GM12874 (cell line): ENCODE results near the gene ITGB6.

Experiments
- TF ChIP-seq, protein P1 (sequence below): IDR thresholded peaks from 2 replicates; pipeline ENCODE4 v1.5.1; 2011; ENCODE audit warnings: low read depth, mild to moderate bottlenecking, control low read depth, low read length, moderate library complexity; ENCODE audit not compliant: insufficient read depth

ITGB6 gene

DNA sequence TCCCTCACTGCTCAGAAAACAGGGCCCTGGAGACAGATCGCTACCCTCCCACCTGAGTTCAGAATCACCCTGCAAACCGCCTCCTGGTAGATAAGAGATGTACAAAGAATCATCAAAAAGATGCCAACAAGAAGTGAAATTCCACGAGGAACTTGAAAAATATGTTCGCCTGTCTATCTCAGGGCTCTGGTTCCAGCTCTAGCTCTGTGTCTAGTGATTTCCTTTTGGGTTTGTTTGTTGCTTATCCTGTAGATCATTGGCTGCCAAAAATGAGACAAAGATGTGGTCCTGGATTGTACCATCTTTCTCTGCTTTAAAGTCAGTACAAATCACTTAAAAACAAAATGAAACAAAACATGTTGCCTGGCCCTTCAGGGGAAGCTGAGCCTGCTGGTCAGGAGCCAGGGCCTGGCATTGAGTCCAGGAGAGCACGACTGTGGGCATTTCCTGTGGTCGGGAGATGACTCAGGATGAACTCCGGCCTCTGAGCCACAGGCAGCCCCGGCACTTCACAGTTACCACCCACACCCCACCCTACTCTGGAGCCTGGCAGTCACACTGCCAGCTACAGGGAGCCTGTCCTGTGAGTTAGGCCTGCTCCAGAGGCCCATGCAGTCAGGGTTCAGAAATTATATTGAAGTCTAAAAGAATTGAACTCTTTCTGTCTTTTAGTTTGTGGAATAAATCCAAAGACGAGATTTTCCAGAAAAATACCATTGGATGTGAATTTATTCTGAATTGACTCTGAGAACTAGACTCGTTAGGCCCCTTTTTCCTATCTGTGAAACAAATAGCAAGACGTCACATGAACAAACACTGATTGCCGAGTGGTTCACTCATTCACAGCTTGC lies 8.0 kb upstream of the ITGB6 start:
- TF ChIP-seq, protein P1, sequence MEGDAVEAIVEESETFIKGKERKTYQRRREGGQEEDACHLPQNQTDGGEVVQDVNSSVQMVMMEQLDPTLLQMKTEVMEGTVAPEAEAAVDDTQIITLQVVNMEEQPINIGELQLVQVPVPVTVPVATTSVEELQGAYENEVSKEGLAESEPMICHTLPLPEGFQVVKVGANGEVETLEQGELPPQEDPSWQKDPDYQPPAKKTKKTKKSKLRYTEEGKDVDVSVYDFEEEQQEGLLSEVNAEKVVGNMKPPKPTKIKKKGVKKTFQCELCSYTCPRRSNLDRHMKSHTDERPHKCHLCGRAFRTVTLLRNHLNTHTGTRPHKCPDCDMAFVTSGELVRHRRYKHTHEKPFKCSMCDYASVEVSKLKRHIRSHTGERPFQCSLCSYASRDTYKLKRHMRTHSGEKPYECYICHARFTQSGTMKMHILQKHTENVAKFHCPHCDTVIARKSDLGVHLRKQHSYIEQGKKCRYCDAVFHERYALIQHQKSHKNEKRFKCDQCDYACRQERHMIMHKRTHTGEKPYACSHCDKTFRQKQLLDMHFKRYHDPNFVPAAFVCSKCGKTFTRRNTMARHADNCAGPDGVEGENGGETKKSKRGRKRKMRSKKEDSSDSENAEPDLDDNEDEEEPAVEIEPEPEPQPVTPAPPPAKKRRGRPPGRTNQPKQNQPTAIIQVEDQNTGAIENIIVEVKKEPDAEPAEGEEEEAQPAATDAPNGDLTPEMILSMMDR, result no peak

DNA sequence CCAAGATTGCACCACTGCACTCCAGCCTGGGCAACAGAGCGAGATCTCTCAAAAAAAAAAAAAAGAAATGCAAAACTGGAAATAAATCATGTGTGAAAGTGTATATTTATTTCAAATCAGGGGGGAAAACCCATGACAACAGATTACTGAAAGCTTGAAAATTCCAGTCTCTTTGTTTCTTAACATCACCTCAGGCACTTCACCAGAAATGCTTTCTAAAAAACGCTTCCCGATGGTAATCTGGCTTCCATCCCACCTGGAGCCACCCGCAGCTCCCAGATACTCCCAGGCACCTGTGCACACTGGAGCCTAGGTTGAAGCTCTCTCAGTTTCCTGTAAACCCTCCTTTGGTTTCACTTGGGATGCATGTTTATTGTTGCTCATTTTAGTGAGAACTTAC lies 7.2 kb upstream of the ITGB6 start:
- TF ChIP-seq, protein P1, result no peak

DNA sequence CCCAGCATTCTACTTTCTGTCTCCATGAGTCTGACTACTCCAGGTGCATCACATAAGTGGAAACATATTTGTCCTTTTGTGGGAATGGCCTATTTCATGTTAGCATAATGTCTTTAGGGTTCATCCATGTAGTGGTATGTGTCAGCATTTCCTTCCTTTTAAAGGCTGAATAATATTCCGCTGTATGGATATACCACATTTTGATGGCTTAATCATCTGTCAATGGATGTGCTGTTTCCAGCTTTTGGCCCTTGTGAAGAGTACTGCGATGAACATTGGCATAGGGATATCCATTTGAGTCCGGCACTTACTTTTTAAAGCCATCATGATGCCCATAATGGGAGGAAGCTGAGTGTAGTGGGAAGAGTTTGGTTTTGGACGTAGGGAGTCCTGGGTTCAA lies 6.4 kb upstream of the ITGB6 start:
- TF ChIP-seq, protein P1, result no peak

DNA sequence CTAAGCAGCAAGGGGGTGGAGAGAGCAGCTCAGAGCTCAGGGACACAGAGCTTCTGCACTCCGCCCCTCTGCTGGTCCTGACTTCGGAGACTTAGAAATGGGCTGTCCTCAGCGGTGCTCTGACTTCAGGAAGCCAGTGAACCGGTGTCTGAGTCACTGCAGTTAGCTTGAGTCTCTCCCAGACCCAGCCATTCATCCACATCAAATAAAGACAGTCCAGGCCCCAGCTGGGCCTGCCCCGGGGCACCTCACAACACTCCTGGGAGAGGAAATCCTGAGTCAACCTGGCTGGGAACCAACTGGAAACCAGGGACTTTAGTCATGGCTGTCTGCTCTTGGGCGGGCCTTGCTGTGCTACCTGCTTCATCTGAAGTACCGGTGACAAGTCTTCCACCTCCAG lies 5.4 kb upstream of the ITGB6 start:
- TF ChIP-seq, protein P1, result no peak

DNA sequence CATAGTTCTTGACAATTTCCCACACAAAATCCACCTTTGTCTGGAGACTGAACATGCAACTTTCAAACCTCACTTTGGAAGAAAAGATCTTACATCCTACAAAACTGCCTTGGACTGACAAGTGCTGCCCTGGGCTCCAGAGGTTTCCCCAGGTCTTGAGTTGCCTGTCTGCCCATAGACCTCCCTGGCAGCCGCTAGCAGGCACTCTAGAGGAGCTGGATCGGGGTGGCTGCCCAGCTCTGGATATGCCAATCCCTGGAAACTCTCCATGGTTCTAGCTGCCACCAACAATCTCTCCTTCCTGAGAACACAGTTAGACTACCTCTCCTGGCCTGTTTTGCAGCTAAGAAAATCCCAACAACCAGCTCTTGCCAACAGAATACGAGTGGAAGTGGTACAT lies 3.4 kb upstream of the ITGB6 start:
- TF ChIP-seq, protein P1, result no peak

DNA sequence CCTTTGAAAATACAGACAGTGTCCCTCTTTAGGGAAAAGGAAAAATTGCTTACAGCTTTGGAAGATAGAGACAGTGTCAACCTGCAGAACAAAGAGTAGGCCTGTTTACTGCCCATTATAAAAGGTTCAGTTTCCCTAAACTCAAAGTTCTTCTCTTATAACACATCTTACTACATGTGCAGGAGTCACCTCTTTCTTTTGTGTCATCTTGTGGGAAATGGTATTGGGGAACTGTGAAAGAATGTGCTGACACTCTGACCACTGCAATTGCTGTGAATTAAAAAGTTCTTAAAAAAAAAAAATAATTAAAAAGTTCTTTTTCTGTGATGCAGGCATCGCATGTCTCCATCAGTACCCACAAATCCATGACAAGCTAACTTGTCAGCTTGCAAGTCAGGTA lies 2.9 kb upstream of the ITGB6 start:
- TF ChIP-seq, protein P1, result no peak

DNA sequence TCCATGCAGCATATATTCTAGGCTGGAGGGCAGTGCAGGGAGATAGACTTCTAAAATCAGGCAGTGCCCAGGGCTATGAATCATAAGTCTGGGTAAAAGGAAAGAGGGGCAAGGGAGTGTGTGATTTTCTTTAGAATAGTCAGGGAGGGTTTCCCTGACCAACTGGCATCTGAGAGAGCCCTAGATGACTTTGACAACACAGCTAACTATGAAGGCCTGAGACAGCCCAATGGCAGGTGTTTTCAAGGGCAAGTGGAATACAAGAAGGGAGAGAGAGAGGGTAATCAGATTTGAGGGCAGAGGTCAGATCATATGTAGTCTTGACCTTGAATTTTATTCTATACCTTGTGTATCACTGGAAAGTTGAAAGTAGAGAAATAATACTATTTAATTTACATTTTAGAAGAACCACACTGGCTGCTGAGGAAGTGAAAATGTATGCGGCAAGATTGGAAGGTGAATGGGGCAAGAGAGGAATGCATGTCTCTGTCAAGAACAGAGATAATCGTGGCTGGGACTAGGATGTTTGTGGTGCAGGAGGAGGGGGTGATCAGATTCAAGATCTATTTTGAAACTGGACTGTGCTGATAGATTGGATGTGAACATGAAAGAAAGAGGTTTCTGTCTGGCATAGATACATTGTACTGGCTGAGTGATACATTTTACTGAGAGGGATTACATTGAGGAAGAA lies 1.9 kb upstream of the ITGB6 start:
- TF ChIP-seq, protein P1, result no peak
